ENCODE data around the gene G2E3. TPM values are rescaled to one million over a fixed set of nuclear protein-coding genes. Genes with fewer than 3 reads are reported as not detected.
"Not testable (repeated sequence)": the region's sequence is repeated elsewhere in the genome, so short reads cannot be mapped to it uniquely, and the experiment has no call there.

G2E3 gene
- total RNA-seq, 1 experiment from 2014 or later, result 51.5 TPM

GRCh38 chr14:30573226-30573814 is 14.4 kb downstream of the G2E3 start:
- no peak for TF ChIP-seq CTCF (conservative IDR thresholded peaks at IDR 0.05; ENCODE audit: low read depth, low read length)
- no peak for TF ChIP-seq EZH2 (IDR thresholded peaks at IDR 0.05; ENCODE audit: borderline replicate concordance, low read depth, low read length, poor library complexity, severe bottlenecking)
- no peaks in the 10 kb centered on the region for H3K36me3 ChIP-seq (ENCODE audit: insufficient read depth, low read length, poor library complexity, severe bottlenecking)
- no peak overlapping the region for H3K4me3 ChIP-seq (ENCODE audit: low read depth, low read length, poor library complexity, severe bottlenecking)
- H3K9me3 ChIP-seq (ENCODE audit: low read depth, low read length, poor library complexity, severe bottlenecking), result no peaks in the 10 kb centered on the region
- ChIA-PET POLR2A (ENCODE audit: low non-redundant PET) (interaction anchor here (1.0 kb wide), 1 partner anchor 12 kb away, joined by 3 read pairs; no protein-coding TSS in a partner anchor), CTCF (no interaction called here)
- BruUV-seq (replicated peaks), result no TSS peak
- intact Hi-C loops (cut with micrococcal nuclease; ENCODE audit: unreplicated experiment), result no loop called here
- peaks cover 28% of the 10 kb centered on the region for H3K4me1 ChIP-seq (ENCODE audit: insufficient read depth, low read length, poor library complexity, severe bottlenecking)
- H3K27me3 ChIP-seq (replicated peaks; ENCODE audit: insufficient read depth, low read depth, low read length, poor library complexity), result no peaks in the 10 kb centered on the region
- no peak for DNase-seq (ENCODE audit: low spot score)
- H3K27ac ChIP-seq (ENCODE audit: low read depth, low read length, poor library complexity, severe bottlenecking), result no peak overlapping the region

- CTCF ChIA-PET, result no interaction called here
- H3K9me3 ChIP-seq (ENCODE audit: low read depth, low read length, poor library complexity, severe bottlenecking), result no peaks in the 10 kb centered on the region
- intact Hi-C loops (cut with micrococcal nuclease; ENCODE audit: unreplicated experiment), result no loop called here
- POLR2A ChIA-PET (ENCODE audit: low non-redundant PET), result no interaction called here
- DNase-seq (ENCODE audit: low spot score), result no peak
- H3K27me3 ChIP-seq (replicated peaks; ENCODE audit: insufficient read depth, low read depth, low read length, poor library complexity), result no peaks in the 10 kb centered on the region
- H3K27ac ChIP-seq (ENCODE audit: low read depth, low read length, poor library complexity, severe bottlenecking), result no peak overlapping the region
- H3K4me3 ChIP-seq (ENCODE audit: low read depth, low read length, poor library complexity, severe bottlenecking), result no peak overlapping the region
- H3K4me1 ChIP-seq (ENCODE audit: insufficient read depth, low read length, poor library complexity, severe bottlenecking), result peaks cover 23% of the 10 kb centered on the region
- no peaks in the 10 kb centered on the region for H3K36me3 ChIP-seq (ENCODE audit: insufficient read depth, low read length, poor library complexity, severe bottlenecking)
- no TSS peak for BruUV-seq (replicated peaks)
- TF ChIP-seq EZH2 (IDR thresholded peaks at IDR 0.05; ENCODE audit: borderline replicate concordance, low read depth, low read length, poor library complexity, severe bottlenecking), result no peak
- TF ChIP-seq CTCF (conservative IDR thresholded peaks at IDR 0.05; ENCODE audit: low read depth, low read length), result no peak
These were observed 15.0 kb downstream of the G2E3 start for GRCh38 chr14:30573966-30574365.

GRCh38 chr14:30574777-30575176 is 15.8 kb downstream of the G2E3 start:
- POLR2A ChIA-PET (ENCODE audit: low non-redundant PET), result interaction anchor here (0.6 to 0.7 kb wide), 2 partner anchors 47 to 452 kb away, joined by 3 to 6 read pairs; no protein-coding TSS in a partner anchor
- BruUV-seq (replicated peaks); H3K36me3 ChIP-seq (ENCODE audit: insufficient read depth, low read length, poor library complexity, severe bottlenecking); H3K27ac ChIP-seq (ENCODE audit: low read depth, low read length, poor library complexity, severe bottlenecking); intact Hi-C loops (cut with micrococcal nuclease; ENCODE audit: unreplicated experiment); DNase-seq (ENCODE audit: low spot score); H3K4me3 ChIP-seq (ENCODE audit: low read depth, low read length, poor library complexity, severe bottlenecking); H3K27me3 ChIP-seq (replicated peaks; ENCODE audit: insufficient read depth, low read depth, low read length, poor library complexity); CTCF ChIA-PET; H3K9me3 ChIP-seq (ENCODE audit: low read depth, low read length, poor library complexity, severe bottlenecking): not testable (repeated sequence)
- peaks cover 22% of the 10 kb centered on the region for H3K4me1 ChIP-seq (ENCODE audit: insufficient read depth, low read length, poor library complexity, severe bottlenecking)

- H3K27ac ChIP-seq (ENCODE audit: low read depth, low read length, poor library complexity, severe bottlenecking); intact Hi-C loops (cut with micrococcal nuclease; ENCODE audit: unreplicated experiment); POLR2A ChIA-PET (ENCODE audit: low non-redundant PET); H3K9me3 ChIP-seq (ENCODE audit: low read depth, low read length, poor library complexity, severe bottlenecking); H3K4me1 ChIP-seq (ENCODE audit: insufficient read depth, low read length, poor library complexity, severe bottlenecking); H3K36me3 ChIP-seq (ENCODE audit: insufficient read depth, low read length, poor library complexity, severe bottlenecking); CTCF ChIA-PET; H3K4me3 ChIP-seq (ENCODE audit: low read depth, low read length, poor library complexity, severe bottlenecking); H3K27me3 ChIP-seq (replicated peaks; ENCODE audit: insufficient read depth, low read depth, low read length, poor library complexity); DNase-seq (ENCODE audit: low spot score); BruUV-seq (replicated peaks): not testable (repeated sequence)
These were observed 17.4 kb downstream of the G2E3 start for GRCh38 chr14:30576333-30576732.
